HEK293 (cell line): ENCODE data around the gene VIPR2.

Experiments
- EGR2 ChIP-seq: fragments of 450-650 bp; formaldehyde crosslinking; IDR thresholded peaks from 2 replicates; pipeline ENCODE4 v1.5.1; 2016; ENCODE audit warnings: low read depth, missing biosample characterization, missing genetic modification characterization
- PBX3 ChIP-seq: sonication (generic); formaldehyde crosslinking; IDR thresholded peaks from 2 replicates; pipeline ENCODE4 v1.8.1; 2022; ENCODE audit warnings: mild to moderate bottlenecking, moderate library complexity, missing genetic modification reagents
- REST ChIP-seq: fragments of 450-650 bp; formaldehyde crosslinking; IDR thresholded peaks from 2 replicates; pipeline ENCODE4 v1.5.1; 2016; ENCODE audit warnings: missing biosample characterization, missing genetic modification characterization

GRCh38 chr7:159013181-159013690 is 131.4 kb downstream of the VIPR2 start:
- no peak for TF ChIP-seq EGR2 (tag by site-specific recombination)
- TF ChIP-seq PBX3 (CRISPR knock-in tag) = no peak
- no peak for TF ChIP-seq REST
